Right atrium auricular region (tissue), 2 donors: ENCODE data around the gene GJA5. TPM values are rescaled to one million over a fixed set of nuclear protein-coding genes. Genes with fewer than 3 reads are reported as not detected.

Experiments used
- DNase-seq: peaks from one replicate; pipeline ENCODE4 v3.0.0-alpha.2; 2019; ENCODE audit warnings: low spot score
- H3K27ac ChIP-seq, 2 donors: fragments of 200-600 bp; sonication (generic); 1 replicate in 1 of 2; 2 replicates in 1 of 2; pipeline ENCODE4 v1.5.1; 2016 to 2019
- H3K27me3 ChIP-seq, 2 donors: fragments of 200-600 bp; sonication (generic); one replicate each; pipeline versions ENCODE4 v1.5.1 to v1.6.0; 2017 to 2019
- H3K36me3 ChIP-seq: fragments of 200-600 bp; sonication (generic); one replicate; pipeline ENCODE4 v1.5.1; 2016
- H3K4me1 ChIP-seq, 2 donors: fragments of 200-600 bp; sonication (generic); one replicate each; pipeline versions ENCODE4 v1.5.1 to v1.6.0; 2017 to 2019
- H3K4me3 ChIP-seq, 2 donors: fragments of 200-600 bp; sonication (generic); 1 replicate in 1 of 2; 2 replicates in 1 of 2; pipeline ENCODE4 v1.5.1; 2017 to 2019; ENCODE audit warnings: mild to moderate bottlenecking in 1 of 2, moderate library complexity in 1 of 2
- H3K9me3 ChIP-seq, 2 donors: fragments of 200-600 bp; sonication (generic); one replicate each; pipeline ENCODE4 v1.5.1; 2019
- CTCF ChIP-seq, 2 donors: fragments of 200-600 bp; sonication (generic); IDR thresholded peaks; one replicate each; pipeline ENCODE4 v1.5.1; 2019; ENCODE audit warnings: antibody characterized with exemption in 2 of 2
- total RNA-seq, 2 donors: library from RNA; depleted of rRNA; stranded (reverse); fragments of >200 nt; gene quantifications; one replicate each; pipeline ENCODE4 v1.1.0, GENCODE V29; 2016

The GJA5 gene
- total RNA-seq, 2 donors from 2014 or later, result 114 to 126 TPM

- Histone ChIP-seq H3K4me3 (peak overlapping the region; percentile 25 to 37), H3K4me1 (peaks cover 0 to 66% of the 10 kb centered on the region in 2 donors)
- DNase-seq, result no peak
Measured at GRCh38 chr1:147772570-147772969, 12.2 kb upstream of the GJA5 start.

GRCh38 chr1:147771226-147772125, 11.1 kb upstream of the GJA5 start:
- Histone ChIP-seq H3K36me3 (no peaks in the 10 kb centered on the region), H3K27ac (peak overlapping the region; percentile 72 to 76), H3K9me3 (no peaks in the 10 kb centered on the region), H3K27me3 (no peaks in the 10 kb centered on the region), H3K4me1 (peaks cover 0 to 71% of the 10 kb centered on the region in 2 donors), H3K4me3 (peak overlapping the region; percentile 25 to 37)
- no peak for TF ChIP-seq CTCF (IDR thresholded peaks at IDR 0.05)
- DNase-seq, result no peak

More at GRCh38 chr1:147772570-147772969, 12.2 kb upstream of the GJA5 start:
- H3K27me3 ChIP-seq, result no peaks in the 10 kb centered on the region
- H3K36me3 ChIP-seq, result no peaks in the 10 kb centered on the region
- TF ChIP-seq CTCF (IDR thresholded peaks at IDR 0.05), result no peak
- peak overlapping the region; percentile 72 to 76 for H3K27ac ChIP-seq
- no peaks in the 10 kb centered on the region for H3K9me3 ChIP-seq

- DNase-seq, result no peak
- H3K4me1 ChIP-seq, result peaks cover 0 to 73% of the 10 kb centered on the region in 2 donors
- H3K9me3 ChIP-seq, result no peaks in the 10 kb centered on the region
- no peaks in the 10 kb centered on the region for H3K27me3 ChIP-seq
- peak overlapping the region; percentile 39 to 50 for H3K27ac ChIP-seq
- TF ChIP-seq CTCF (IDR thresholded peaks at IDR 0.05), result no peak
- H3K36me3 ChIP-seq, result no peaks in the 10 kb centered on the region
- H3K4me3 ChIP-seq, result no peak overlapping the region
Measured at GRCh38 chr1:147769106-147769505, 8.7 kb upstream of the GJA5 start.

- DNase-seq, result no peak
- Histone ChIP-seq H3K4me1 (peaks cover 0 to 70% of the 10 kb centered on the region in 2 donors), H3K9me3 (no peaks in the 10 kb centered on the region), H3K4me3 (no peak overlapping the region), H3K36me3 (no peaks in the 10 kb centered on the region), H3K27ac (peak overlapping the region in 1 of 2 donors; percentile 50), H3K27me3 (no peaks in the 10 kb centered on the region)
- no peak for TF ChIP-seq CTCF (IDR thresholded peaks at IDR 0.05)
Measured at GRCh38 chr1:147768582-147768981, 8.2 kb upstream of the GJA5 start.

GRCh38 chr1:147768101-147768500, 7.7 kb upstream of the GJA5 start:
- peaks cover 0 to 70% of the 10 kb centered on the region in 2 donors for H3K4me1 ChIP-seq
- no peaks in the 10 kb centered on the region for H3K27me3 ChIP-seq
- DNase-seq, result no peak
- H3K9me3 ChIP-seq, result no peaks in the 10 kb centered on the region
- H3K36me3 ChIP-seq, result no peaks in the 10 kb centered on the region
- no peak for TF ChIP-seq CTCF (IDR thresholded peaks at IDR 0.05)
- H3K4me3 ChIP-seq, result no peak overlapping the region
- peak overlapping the region in 1 of 2 donors; percentile 50 for H3K27ac ChIP-seq
